CD1c-positive myeloid dendritic cell (primary cell): ENCODE measurements around the gene ATP9B.
"Not testable (repeated sequence)": the region's sequence is repeated elsewhere in the genome, so short reads cannot be mapped to it uniquely, and the experiment has no call there.

Experiments
- DNase-seq: peaks from one replicate; pipeline ENCODE4 v3.0.0-alpha.2; 2016; ENCODE audit errors: extremely low spot score

Gene ATP9B

DNA sequence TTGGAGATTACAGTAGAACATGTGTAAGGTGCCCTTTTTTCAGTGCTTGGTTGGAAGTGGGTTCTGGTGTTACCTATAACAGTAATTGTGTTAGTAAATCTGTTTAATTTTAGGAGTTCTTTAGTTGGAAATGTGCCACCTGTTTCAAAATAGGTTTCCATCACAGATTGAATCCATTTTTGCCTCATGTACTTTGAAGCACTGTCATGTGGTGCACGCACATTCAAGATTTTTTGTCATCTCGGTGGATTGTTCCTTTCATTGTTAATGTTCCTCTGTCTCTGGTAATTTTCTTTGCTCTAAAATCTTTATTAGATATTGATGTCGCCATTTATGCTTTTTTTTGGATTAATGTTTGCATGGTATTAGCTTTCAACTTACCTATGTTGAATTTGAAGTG is 1.3 kb downstream of the ATP9B start:
- DNase-seq = no peak

DNA sequence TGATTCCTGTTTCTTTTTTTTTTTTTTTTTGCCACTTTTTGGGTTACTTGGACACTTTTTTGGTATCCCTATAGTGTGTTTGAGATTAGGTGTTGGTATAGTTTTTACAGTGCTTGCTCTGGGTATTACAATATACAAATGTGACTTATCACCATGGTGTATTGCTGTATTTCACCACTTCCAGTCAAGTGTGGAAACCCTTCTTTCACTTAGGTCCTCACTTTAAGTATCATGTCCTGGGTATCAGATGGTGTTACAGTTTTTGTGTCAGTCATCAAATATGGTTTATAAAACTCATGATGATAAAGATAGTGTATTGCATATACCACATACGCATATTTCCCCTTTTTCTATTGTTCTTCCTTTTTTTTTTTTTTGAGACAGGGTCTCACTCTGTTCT is 1.8 kb downstream of the ATP9B start:
- peak; percentile 88 for DNase-seq

DNA sequence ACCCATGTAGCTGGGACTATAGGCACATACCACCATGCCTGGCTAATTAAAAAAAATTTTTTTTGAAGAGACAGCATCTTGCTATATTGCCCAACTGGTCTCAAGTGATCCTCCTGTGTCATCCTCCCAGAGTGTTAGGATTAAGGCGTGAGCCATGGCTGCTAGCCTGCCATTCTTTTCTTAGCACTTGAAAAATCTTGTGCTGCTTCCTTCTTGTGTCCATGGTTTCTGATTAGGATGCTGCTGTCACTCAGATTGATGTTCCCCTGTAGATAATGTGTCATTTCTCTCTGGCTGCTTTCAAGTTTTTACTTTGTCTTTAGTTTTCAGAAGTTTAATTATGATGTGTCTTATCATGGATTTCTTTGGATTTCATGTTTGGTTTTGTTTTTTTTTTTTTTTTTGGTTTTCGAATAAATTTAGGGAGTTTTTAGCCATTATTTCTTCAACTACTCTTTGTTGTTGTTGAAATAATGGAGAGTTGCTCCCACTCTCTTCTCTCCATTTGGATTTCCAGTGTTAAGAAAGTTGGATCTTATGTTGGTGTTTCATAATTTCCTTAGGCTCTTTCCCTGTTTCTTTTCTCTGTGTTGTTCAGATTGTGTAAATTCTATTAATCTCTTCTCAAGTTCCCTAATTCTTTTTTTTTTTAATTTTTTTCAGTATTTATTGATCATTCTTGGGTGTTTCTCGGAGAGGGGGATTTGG is 2.5 kb downstream of the ATP9B start:
- DNase-seq = peak; percentile 81

DNA sequence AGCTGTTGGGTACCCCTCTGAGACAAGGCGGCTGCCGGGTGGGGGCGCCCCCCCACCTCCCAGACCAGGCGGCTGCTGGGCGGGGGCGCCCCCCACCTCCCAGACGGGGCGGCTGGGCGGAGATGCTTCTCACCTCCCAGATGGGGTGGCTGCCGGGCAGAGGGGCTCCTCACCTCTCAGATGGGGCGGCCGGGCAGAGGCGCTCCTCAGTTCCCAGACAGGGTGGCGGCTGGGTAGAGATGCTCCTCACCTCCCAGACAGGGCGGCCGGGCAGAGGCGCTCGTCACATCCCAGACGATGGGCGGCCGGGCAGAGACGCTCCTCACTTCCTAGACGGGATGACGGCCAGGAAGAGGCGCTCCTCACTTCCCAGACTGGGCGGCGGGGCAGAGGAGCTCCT is 3.5 kb downstream of the ATP9B start:
- DNase-seq = not testable (repeated sequence)

DNA sequence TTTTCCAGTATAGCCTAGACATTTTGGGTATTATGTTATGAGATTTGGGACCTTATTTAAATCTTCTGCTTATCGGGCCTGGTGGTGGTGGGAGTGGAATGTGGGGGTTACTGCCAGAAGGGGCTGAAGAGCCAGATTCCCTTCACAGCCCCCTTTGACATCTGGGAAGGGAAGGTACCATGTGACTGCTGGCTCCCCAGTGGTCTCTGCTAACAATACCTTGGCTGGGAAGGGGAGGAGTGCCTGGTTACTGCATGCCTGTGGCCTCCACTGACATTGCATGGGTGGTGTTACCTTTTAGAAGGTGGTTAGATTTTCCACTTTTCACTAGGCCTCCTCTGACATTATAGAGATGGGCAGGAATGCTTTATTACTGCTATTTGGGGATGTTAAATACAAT is 8.0 kb downstream of the ATP9B start:
- no peak for DNase-seq

DNA sequence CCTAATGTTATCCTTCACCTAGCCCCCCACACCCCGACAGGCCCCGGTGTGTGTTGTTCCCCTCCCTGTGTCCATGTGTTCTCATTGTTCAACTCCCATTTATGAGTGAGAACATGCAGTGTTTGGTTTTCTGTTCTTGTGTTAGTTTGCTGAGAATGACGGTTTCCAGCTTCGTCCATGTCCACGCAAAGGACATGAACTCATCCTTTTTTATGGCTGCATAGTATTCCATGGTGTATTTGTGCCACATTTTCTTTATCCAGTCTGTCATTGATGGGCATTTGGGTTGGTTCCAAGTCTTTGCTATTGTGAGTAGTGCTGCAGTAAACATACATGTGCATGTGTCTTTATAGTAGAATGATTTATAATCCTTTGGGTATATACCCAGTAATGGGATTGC is 9.6 kb downstream of the ATP9B start:
- DNase-seq = not testable (repeated sequence)

DNA sequence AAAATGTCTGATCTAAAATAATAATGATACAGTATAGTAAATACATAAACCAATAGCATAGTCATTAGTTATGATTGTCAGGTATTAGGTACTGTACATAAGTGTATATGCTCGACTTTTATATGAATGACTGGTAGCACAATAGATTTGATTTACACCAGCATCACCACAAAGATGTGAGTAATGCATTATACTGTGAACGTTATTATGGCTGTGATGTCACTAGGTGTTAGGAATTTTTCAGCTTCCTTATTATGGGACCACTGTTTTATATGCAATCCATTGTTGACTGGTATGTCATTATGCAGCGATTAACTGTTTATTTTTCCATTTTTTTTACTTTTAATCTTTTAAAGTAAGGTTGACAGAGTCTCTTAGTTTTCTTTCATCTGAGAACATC is 23.7 kb downstream of the ATP9B start:
- DNase-seq = no peak

DNA sequence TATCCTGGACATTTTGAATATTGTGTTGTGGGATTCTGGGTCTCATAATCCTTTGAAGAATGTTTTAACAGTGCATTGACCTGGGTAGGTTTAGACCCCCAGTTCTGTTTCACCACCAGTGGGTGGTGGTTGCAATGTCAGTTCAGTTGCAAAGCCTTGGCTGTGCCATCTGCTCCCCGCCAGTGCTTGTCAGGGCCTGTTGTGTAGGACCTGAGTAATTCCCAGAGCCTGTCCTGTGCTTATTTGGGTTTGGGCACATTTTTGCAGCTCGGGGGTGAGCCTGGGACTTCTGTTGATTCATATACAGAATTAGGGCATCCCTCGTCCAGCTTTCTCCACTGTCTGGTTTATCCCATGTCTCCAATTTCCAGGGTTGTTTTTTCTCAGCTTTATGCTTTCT is 24.8 kb downstream of the ATP9B start:
- DNase-seq = no peak

DNA sequence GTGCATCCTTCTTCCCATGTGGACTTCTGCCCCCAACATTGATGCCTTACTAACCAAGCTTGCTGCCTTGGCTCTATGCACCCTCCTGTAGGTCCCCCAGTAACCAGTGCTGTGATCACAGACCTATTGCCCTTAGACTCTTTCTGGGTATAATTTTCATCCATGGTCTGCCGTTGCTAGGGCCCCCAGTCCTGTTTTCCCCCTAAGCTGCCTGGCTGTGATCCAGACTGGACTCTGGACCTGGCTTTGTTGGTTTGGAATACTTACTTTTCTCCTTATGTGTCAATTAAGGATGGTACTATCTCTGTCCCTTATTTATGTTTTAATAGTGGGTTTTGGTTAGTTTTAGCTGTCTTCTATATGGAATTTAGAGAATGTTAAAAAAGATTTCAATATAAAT is 26.0 kb downstream of the ATP9B start:
- DNase-seq = no peak

DNA sequence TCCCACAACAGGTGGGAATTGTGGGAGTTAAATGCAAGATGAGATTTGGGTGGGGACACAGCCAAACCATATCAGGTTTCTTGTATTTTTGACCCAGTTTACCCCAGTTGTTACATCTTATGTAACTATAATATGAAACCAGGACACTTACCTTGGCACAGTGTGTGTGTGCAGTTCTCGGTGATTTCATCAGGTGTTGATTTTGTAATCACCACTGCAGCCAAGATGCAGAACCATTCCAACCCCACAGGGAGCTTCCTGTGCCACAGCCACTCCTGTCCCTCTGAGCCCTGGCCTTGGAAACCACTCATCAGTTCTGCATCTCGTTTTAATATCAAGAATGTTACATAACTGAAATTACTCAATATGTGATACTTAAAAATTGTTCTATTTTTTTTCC is 31.8 kb downstream of the ATP9B start:
- no peak for DNase-seq

DNA sequence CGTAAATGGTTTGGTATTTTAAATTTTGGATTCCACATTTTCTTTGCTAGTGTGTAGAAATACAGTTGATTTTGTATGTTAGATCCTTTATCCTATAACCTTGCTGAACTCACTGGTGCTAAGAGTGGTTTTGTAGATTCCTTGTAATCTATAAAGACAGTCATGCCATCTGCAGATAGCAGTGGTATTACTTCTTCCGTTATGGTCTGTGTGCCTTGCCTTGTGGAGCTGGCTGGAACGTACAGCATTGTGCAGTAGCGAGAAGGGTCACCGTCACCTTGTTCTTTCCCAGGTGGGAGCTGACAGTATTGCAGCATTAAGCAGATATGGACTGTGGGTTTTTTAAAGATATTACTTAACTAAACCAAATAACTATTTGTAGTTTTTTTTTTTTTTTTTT is 33.7 kb downstream of the ATP9B start:
- no peak for DNase-seq

DNA sequence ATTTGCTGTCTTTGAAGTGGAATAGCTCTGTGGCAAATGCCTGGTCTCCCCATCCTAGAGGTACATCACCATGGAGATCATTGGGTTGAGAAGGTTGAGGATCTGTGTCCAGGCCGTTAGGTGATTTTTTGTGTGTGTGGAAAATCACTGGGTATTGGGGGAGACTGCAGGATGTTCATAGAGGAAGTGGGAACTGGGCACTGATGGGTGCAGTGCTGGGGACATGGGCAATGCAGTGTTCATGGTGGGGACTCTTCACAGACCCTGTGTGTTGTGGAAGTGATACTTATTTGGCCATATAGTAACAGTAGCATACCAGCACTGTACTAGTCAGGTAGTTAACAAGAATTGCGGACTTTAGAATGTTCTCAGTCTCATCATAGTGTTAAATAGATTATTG is 34.9 kb downstream of the ATP9B start:
- DNase-seq = no peak

DNA sequence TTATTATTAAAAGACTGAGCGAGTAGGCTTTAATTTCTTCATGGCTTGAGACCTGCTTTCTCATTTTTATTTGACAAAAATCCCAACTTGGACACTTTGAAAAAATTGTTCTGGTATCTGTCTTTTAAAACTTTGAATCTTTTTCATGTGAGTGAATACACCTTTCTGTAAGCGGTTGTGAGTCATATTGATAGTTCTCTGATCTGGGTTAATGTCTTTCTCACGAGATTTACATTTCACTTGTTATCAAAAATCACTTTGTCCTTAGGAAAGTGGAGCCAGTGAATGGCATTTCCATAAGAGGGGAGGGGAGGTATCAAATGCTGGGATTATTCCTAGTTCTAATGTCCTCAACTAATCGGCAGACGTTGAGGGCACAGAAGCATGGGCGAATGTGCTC is 36.3 kb downstream of the ATP9B start:
- no peak for DNase-seq

DNA sequence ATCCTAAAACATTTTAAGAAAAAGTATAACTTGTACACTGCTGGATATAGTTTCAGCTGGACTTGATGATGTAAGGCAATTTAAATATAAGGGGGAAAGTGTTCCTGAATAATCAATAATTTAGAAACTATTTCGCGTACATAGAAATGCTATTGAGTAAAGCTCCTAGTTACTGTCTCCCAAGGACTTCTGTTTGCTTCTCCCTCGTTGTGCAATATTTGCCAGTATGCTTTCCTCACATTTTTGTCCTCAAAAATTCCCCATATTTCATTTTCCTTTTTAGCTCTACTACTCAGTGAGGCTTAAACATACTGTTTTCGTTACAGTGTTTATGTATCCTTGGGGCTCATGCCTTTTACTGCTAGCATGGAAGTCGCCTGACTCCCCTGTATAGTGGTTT is 36.9 kb downstream of the ATP9B start:
- no peak for DNase-seq

DNA sequence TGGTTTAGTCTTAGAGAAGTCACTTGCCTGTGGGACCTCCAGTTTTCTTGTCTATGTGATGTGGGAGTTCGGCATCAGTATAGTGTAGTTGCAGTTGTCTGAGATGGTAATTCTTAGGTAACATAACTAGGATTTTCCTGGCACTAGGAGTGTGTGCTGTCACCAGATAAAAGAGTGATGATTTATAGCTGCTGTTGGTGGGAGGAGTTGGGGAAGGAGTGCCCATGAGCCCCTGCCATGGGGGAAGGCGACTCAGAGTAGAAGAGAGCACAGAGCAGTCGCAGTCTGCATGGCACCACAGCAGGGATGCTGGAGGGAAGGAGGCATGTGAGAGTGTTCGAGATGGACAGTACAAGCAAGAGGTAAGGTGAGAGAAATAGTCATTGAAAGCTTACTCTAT is 38.7 kb downstream of the ATP9B start:
- no peak for DNase-seq

DNA sequence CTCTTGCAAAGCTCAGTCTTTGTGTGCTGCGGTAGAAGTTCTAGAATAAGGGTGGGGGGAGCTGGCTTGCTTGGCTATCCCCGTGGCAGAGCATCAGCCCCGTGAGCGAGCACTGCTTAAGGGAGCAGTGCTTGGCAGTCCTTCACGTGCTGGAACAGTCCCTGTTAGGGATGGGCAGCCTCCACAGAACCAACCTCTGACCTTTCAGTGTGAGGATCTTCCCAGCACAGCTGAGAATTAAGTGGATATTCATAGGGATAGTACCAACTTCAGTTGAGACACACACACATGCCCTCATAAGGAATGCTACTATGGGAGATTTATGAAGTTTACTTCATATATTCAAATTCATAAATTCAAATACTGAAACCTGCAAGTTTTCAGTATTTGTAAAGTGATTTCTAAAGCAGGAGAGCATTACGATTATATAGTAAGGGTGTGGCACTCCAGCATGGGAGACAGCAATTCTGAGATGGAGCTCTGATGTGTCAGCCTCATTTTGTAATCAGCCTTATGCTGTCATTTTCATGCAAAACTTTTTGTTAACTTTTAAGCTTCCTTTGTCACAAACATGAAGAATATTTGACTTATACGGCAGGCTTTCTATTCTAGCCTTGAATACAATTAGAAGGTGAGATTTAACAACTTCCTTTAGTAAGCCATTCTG is 39.5 kb downstream of the ATP9B start:
- no peak for DNase-seq

DNA sequence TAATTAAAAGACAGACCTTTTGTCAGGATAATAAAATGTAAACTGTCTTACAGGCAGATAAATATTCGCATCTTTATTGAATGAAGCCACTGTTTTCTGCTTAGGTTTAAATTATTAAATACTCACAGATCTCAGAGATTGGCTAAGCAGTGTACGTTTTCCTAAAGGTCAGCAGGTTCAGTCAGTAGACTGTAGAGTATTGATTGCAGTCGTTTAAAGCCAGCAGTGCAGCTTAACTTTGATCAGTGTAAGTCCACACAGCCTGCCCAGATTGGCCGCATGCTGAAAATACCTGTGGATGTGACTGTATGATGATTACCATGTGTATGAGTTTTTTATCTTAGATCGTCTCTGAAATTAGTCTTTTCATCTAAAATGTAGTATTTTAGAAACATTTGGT is 42.3 kb downstream of the ATP9B start:
- DNase-seq = no peak

DNA sequence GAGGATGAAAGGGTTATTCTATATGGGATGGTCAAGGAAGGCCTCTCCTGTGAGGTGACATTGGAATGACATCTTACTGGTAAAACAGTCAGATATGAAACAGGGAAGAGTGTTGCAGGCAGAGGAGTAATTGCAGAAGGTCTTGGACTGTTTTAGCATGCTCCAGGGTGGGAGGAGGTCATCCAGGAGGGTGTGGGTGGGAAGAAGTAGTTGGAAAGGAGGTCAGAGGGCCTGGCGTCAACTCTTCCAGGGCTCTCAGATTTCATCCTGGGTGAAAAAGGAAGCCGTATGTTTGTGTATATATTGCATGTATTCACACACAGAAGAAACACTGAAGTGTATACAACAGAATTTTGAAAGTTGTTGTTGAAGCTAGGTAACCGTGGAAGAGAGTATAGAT is 48.2 kb downstream of the ATP9B start:
- DNase-seq = peak; percentile 72

DNA sequence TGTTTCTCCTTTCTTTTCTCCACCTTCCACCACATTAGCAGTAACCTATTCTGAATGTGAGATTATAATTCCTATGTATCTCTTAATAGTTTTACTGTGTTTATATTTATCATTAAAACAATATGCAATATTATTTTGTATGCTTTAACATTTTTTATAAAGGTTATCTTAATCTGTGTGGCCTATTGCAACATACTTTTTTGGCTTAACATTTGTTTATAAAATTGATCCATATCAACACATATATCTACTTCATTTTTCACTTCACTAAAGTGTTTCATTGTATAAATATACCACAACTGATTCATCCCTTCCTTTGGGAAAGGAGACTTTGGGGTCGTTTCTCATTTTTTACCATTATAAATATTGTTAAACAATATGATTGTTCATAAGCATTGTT is 48.6 kb downstream of the ATP9B start:
- no peak for DNase-seq

DNA sequence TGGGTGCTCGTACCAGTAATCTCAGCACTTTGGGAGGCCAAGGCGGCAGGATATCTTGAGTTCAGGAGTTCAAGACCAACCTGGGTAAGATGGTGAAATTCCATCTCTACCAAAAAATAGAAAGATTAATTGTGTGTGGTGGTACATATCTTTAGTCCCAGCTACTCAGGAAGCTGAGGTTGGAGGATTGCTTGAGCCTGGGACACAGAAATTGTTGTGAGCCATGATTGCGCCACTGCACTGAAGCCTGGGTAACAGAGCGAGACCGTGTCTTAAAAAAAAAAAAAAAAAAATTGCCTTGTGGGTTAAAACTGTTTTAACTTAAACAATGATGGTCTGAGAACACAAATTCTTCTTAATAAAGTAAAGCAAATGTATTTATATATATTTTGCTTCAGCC is 49.6 kb downstream of the ATP9B start:
- no peak for DNase-seq

DNA sequence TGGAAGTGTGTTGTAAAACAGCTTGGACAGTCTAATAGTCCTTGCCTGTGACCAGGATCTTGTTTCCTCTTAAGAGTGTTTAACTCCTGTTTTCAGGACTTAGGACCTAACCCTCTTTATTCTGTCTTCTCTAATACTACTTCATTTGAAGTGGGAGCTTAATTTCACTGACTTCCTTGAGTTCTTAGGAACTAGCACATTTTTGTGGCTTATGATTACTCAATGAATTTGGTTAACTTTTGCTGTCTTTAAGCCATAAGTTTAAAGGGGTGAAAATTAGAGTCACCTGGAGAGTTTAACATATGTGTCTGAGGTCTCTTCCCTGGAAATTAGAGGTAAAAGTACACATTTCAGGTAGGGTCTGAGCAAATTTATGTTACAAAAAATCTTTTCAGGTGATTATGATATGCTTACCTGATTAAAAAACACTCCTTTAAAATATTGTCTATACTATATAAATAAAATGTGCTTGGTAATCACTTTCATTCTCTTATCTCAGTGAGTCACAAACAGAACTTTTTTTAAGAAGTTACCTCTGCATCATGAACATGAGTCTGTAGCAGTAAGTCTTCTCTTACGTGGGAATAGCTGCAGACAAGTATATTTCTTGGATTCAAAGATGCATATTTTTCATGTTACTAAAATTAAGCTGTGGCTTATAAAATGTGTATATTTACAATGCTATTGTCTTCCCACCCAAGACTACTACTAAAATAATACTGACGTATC is 52.7 kb downstream of the ATP9B start:
- DNase-seq = peak; percentile 26

DNA sequence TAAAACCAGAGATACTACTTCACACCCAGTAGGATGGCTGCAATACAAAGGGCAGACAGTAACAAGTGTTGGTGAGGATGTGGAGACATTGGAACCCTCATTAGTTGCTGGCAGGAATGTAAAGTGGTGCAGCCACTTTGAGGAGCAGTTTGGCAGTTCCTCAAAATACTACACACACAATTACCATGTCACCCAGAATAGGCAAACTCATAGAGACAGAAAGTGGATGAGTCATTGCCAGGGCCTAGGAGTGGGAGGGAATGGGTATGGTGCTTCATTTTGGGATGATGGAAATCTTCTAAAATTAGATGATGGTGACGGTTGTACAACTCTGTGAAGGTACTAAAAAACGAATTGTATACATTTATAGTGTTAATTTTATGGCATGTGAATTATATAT is 54.8 kb downstream of the ATP9B start:
- DNase-seq = peak; percentile 51

DNA sequence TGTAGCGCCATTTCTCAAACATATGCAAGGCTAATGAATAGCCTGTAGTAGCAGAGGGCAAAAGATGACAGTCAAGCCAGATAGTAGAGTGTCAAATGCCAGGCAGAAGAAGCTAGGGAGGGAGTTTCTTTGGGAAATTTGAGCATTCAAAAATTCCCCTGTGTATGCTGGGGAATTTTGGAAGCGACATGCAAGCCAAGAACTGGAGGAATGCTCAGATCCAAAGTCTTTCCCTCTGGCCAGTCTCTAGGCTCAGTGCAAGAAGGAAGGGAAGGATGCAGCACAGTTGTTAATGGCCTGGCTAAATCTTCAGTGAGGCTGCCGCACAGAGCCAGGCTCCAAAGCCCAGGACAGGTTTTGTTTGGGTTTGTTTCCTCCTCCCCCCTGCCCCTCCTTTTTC is 59.9 kb downstream of the ATP9B start:
- no peak for DNase-seq
